ENCODE data around the gene PDCD11.
A peak's percentile ranks its signal among the peaks of the same experiment; 100 is the strongest.
"Not testable (repeated sequence)": the region's sequence is repeated elsewhere in the genome, so short reads cannot be mapped to it uniquely, and the experiment has no call there.

Gene PDCD11

GRCh38 chr10:103394180-103394579 is 2.2 kb upstream of the PDCD11 start:
- Mint-ChIP-seq H3K36me3 (ENCODE audit: low read depth) (peaks cover 41% of the 10 kb centered on the region), H3K4me3 (peak overlapping the region; percentile 48), H3K4me1 (ENCODE audit: low read depth) (peaks cover 39% of the 10 kb centered on the region), H3K27ac (peak overlapping the region; percentile 54), H3K27me3 (ENCODE audit: low read depth) (no peaks in the 10 kb centered on the region), H3K9me3 (no peaks in the 10 kb centered on the region)
- DNase-seq (ENCODE audit: low spot score), result no peak

DNA sequence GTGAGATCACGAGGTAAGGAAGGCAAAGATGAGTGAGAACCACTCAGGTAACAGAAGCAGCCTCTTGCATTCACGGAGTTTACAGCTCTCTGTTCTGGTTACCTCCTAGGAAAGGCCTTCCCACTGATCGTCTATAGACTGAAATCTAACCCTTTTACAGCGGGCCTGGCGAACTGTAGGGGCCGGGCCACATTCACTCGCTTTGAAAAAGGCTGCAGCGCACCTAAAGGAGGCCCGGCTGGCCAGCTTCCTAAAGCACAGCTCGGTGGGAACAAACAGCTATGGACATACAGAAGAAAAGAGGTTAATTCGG is 716 bp upstream of the PDCD11 start:
- Mint-ChIP-seq H3K4me3 (peak overlapping the region; percentile 98), H3K4me1 (ENCODE audit: low read depth) (peaks cover 41% of the 10 kb centered on the region)

DNA sequence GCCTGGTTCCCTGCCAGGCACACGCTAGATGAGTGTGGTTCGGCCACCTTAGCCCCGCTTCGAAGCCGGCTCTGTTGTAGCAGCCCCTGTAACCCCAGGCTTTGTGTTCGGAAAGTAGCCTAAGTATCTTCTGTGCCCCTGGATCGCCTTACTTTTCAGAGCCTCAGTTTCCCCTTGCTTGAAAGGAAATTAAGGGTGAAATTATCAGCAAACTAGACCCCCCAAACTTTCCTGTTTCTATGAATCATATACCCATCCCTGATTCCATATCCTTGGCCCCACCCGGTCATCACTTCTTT is 312 bp downstream of the PDCD11 start:
- peak overlapping the region; percentile 93 for H3K27ac Mint-ChIP-seq
- no peaks in the 10 kb centered on the region for H3K27me3 Mint-ChIP-seq (ENCODE audit: low read depth)
- peak overlapping the region; percentile 98 for H3K4me3 Mint-ChIP-seq
- no peaks in the 10 kb centered on the region for H3K9me3 Mint-ChIP-seq
- no peak for DNase-seq (ENCODE audit: low spot score)
- H3K36me3 Mint-ChIP-seq (ENCODE audit: low read depth), result peaks cover 46% of the 10 kb centered on the region
- H3K4me1 Mint-ChIP-seq (ENCODE audit: low read depth), result peaks cover 41% of the 10 kb centered on the region

More for the DNA sequence above, 716 bp upstream of the PDCD11 start:
- Mint-ChIP-seq H3K27me3 (ENCODE audit: low read depth) (no peaks in the 10 kb centered on the region), H3K9me3 (no peaks in the 10 kb centered on the region), H3K27ac (peak overlapping the region; percentile 93), H3K36me3 (ENCODE audit: low read depth) (peaks cover 51% of the 10 kb centered on the region)
- no peak for DNase-seq (ENCODE audit: low spot score)

DNA sequence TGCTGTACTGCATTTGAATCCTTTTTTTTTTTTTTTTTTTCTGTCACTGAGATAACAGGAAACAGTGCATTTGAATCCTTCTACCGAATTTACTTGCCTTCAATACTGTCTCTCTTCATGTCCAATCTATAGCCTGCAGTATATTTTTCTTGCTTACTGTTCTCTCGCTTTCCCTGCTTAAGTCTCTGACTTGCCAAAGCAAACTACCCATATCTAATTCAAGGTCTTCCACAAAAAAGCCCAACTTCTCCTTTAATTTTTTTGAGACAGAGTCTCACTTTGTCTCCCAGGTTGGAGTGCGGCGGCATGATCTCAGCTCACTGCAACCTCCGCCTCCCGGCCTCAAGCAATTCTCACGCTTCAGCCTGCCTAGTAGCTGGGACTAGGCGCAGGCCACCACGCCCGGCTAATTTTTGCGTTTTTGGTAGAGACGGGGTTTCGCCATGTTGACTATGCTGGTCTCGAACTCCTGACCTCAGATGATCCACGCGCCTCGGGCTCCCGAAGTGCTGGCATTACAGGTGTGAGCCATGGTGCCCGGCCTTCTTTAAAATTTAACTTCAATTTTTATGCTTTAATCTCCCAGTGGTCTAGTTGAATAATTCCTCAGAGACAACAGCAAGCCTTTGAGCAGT is 882 bp downstream of the PDCD11 start:
- peaks cover 45% of the 10 kb centered on the region for H3K36me3 Mint-ChIP-seq (ENCODE audit: low read depth)
- H3K27me3 Mint-ChIP-seq (ENCODE audit: low read depth), result no peaks in the 10 kb centered on the region
- H3K9me3 Mint-ChIP-seq, result no peaks in the 10 kb centered on the region
- H3K27ac Mint-ChIP-seq, result peak overlapping the region; percentile 93
- H3K4me1 Mint-ChIP-seq (ENCODE audit: low read depth), result peaks cover 41% of the 10 kb centered on the region
- peak overlapping the region; percentile 98 for H3K4me3 Mint-ChIP-seq
- DNase-seq (ENCODE audit: low spot score), result no peak

DNA sequence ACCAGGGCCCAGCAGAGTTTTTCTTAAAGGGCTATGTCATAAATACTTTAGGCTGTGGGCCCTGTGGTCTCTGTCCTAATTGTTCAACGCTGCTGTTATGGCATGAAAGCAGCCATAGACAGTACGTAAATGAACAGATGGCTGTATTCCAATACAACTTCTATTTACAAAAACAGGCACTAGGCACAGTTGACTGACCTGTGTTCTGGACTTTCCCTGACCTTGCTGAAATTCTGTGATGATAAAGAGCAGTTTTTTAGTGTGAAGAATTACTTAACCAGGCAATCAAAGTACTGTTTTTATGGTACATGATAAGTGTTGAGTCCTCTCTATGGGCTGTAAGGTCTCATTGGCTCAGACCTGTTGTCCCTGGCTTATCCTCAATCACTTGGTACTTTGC is 17.1 kb downstream of the PDCD11 start:
- Mint-ChIP-seq H3K36me3 (ENCODE audit: low read depth) (peaks cover 69% of the 10 kb centered on the region), H3K4me1 (ENCODE audit: low read depth) (peaks cover 1% of the 10 kb centered on the region), H3K4me3 (no peak overlapping the region), H3K27ac (no peak overlapping the region), H3K9me3 (no peaks in the 10 kb centered on the region), H3K27me3 (ENCODE audit: low read depth) (no peaks in the 10 kb centered on the region)
- no peak for DNase-seq (ENCODE audit: low spot score)

- H3K27me3 Mint-ChIP-seq (ENCODE audit: low read depth), result no peaks in the 10 kb centered on the region
- no peak for DNase-seq (ENCODE audit: low spot score)
- no peak overlapping the region for H3K4me3 Mint-ChIP-seq
- peaks cover 66% of the 10 kb centered on the region for H3K36me3 Mint-ChIP-seq (ENCODE audit: low read depth)
- H3K4me1 Mint-ChIP-seq (ENCODE audit: low read depth), result no peaks in the 10 kb centered on the region
- no peak overlapping the region for H3K27ac Mint-ChIP-seq
- no peaks in the 10 kb centered on the region for H3K9me3 Mint-ChIP-seq
These were observed 19.2 kb downstream of the PDCD11 start for GRCh38 chr10:103415581-103415980.

DNA sequence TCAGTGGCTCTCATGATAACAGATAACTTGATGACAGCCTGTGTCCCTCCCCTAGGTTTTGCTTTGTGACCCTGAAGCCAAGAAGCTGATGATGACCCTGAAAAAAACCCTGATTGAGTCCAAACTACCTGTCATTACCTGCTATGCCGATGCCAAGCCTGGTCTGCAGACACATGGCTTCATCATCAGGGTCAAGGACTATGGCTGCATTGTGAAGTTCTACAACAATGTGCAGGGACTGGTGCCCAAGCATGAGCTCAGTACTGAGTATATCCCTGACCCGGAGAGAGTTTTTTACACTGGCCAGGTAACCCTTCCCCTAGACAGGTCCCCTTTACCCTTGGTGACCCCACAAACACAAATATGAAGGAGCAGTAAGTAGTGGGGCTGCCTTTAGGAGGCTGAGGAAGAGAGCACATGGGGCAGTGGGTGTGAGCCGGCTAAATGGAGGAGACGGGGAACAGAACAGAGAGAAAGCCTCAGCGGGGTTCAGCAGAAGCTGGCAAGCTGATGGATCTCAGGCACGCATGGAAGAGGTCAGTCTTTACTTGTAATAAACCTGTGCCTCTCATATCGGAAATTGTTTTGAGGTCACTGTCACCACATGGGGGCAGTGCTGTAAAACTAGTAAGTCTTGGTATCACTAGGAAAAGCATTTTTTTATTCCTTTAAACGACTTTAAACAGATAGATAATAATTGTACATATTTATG is 20.2 kb downstream of the PDCD11 start:
- peak; percentile 31 for DNase-seq (ENCODE audit: low spot score)
- H3K36me3 Mint-ChIP-seq (ENCODE audit: low read depth), result peaks cover 72% of the 10 kb centered on the region

DNA sequence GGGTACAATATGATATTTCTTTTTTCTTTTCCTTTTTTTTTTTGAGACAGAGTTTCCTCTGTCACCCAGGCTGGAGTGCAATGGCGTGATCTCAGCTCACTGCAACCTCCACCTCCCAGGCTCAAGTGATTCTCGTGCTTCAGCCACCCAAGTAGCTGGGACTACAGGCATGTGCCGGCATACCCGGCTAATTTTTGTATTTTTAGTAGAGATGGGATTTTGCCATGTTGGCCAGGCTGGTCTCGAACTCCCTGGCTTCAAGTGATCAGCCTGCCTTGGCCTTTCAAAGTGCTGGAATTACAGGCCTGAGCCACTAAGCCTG is 20.7 kb downstream of the PDCD11 start:
- H3K27me3 Mint-ChIP-seq (ENCODE audit: low read depth); H3K4me1 Mint-ChIP-seq (ENCODE audit: low read depth); H3K9me3 Mint-ChIP-seq; H3K4me3 Mint-ChIP-seq; DNase-seq (ENCODE audit: low spot score); H3K27ac Mint-ChIP-seq: not testable (repeated sequence)
- H3K36me3 Mint-ChIP-seq (ENCODE audit: low read depth), result peaks cover 74% of the 10 kb centered on the region

More for the DNA sequence above, 20.2 kb downstream of the PDCD11 start:
- Mint-ChIP-seq H3K27me3 (ENCODE audit: low read depth) (no peaks in the 10 kb centered on the region), H3K9me3 (no peaks in the 10 kb centered on the region), H3K27ac (no peak overlapping the region), H3K4me1 (ENCODE audit: low read depth) (no peaks in the 10 kb centered on the region), H3K4me3 (no peak overlapping the region)

DNA sequence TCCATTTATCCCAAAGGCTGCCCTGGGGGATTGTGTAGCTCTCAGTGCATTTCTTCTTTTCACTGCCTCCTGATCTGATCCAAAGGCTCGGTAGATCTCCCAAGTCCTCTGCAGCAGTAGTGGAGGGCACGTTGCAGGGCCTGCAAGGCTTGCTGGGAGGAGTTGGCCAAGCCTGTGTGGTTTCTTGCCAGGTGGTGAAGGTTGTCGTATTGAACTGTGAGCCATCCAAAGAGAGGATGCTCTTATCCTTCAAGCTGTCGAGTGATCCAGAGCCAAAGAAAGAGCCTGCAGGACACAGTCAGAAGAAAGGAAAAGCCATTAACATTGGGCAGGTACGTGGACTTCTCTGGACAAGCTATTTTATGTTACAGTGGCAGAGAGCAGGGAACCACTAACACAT is 21.2 kb downstream of the PDCD11 start:
- DNase-seq (ENCODE audit: low spot score), result no peak
- Mint-ChIP-seq H3K4me1 (ENCODE audit: low read depth) (no peaks in the 10 kb centered on the region), H3K4me3 (no peak overlapping the region), H3K27me3 (ENCODE audit: low read depth) (no peaks in the 10 kb centered on the region), H3K27ac (no peak overlapping the region), H3K36me3 (ENCODE audit: low read depth) (peaks cover 77% of the 10 kb centered on the region), H3K9me3 (no peaks in the 10 kb centered on the region)

DNA sequence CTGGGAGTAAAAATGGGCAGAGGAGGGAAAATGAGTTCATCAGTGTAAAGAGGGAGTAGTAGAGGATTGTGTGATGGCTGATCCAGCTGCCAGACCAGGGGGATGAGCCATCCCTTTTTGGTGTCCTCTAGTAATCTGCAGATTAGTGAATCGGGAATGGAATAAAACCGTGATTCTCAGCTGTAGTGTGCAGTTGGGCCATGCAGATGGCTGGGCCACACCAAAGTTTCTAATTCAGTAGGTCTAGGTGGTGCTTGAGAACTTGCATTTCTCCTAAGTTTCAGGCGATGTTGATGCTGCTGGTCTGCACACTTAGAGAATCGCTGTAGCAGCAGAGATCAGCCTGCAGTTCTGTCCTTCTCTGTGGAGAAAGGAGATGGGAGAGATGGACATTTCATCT is 22.7 kb downstream of the PDCD11 start:
- no peak for DNase-seq (ENCODE audit: low spot score)
- H3K27me3 Mint-ChIP-seq (ENCODE audit: low read depth), result no peaks in the 10 kb centered on the region
- peaks cover 75% of the 10 kb centered on the region for H3K36me3 Mint-ChIP-seq (ENCODE audit: low read depth)
- H3K9me3 Mint-ChIP-seq, result no peaks in the 10 kb centered on the region
- H3K27ac Mint-ChIP-seq, result no peak overlapping the region
- no peak overlapping the region for H3K4me3 Mint-ChIP-seq
- no peaks in the 10 kb centered on the region for H3K4me1 Mint-ChIP-seq (ENCODE audit: low read depth)

- no peaks in the 10 kb centered on the region for H3K27me3 Mint-ChIP-seq (ENCODE audit: low read depth)
- no peak for DNase-seq (ENCODE audit: low spot score)
- no peaks in the 10 kb centered on the region for H3K9me3 Mint-ChIP-seq
- H3K4me1 Mint-ChIP-seq (ENCODE audit: low read depth), result peaks cover 11% of the 10 kb centered on the region
- no peak overlapping the region for H3K27ac Mint-ChIP-seq
- H3K4me3 Mint-ChIP-seq, result no peak overlapping the region
- H3K36me3 Mint-ChIP-seq (ENCODE audit: low read depth), result peaks cover 57% of the 10 kb centered on the region
These were observed 27.3 kb downstream of the PDCD11 start for GRCh38 chr10:103423748-103424147.

DNA sequence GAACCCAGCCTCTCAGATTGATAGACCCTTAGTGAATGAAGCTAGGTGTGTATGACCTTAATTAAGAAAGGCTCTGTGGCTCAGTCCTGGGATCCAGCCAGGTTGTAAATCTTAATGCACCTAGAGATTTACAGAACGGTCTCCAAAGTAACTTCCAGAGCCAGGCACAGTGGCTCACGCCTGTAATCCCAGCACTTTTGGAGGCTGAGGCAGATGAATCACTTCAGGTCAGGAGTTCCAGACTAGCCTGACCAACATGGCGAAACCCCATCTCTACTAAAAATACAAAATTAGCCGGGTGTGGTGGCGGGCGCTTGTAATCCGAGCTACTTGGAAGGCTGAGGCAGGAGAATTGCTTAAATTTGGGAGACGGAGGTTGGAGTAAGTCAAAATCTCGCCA is 31.4 kb downstream of the PDCD11 start:
- no peak overlapping the region for H3K27ac Mint-ChIP-seq
- DNase-seq (ENCODE audit: low spot score), result no peak
- H3K9me3 Mint-ChIP-seq, result no peaks in the 10 kb centered on the region
- no peak overlapping the region for H3K4me3 Mint-ChIP-seq
- peaks cover 41% of the 10 kb centered on the region for H3K4me1 Mint-ChIP-seq (ENCODE audit: low read depth)
- peaks cover 68% of the 10 kb centered on the region for H3K36me3 Mint-ChIP-seq (ENCODE audit: low read depth)
- no peaks in the 10 kb centered on the region for H3K27me3 Mint-ChIP-seq (ENCODE audit: low read depth)

DNA sequence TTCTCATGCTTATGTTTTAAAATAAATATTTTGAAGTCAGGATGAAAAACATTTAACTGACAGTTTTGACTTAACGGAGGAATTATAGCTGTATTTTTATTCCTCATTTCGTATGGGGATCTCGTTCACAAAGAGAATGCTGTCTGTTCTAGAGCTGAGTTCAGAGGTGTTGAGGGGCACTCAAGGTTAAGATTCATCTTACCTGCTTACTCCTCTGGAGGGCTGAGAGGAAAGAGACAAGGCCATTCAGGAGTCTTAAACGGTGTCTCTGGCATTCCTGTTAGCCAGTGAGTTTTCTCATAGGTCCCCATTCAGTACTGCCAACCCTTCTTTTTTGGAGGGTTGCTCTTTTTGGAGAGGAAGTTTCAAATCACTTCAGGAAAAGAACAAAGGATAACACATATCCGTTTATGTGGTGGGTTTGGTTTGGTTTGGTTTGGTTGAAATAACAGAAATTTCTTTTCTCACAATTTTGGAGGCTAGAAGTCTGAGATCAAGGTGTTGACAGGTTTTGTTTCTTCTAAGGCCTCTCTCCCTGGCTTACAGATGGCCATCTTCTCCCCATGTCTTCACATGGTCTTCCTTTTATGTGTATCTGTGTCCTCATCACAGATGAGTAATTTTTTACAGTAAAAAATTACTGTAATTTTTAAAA is 32.7 kb downstream of the PDCD11 start:
- Mint-ChIP-seq H3K27ac (peak overlapping the region; percentile 79), H3K27me3 (ENCODE audit: low read depth) (no peaks in the 10 kb centered on the region), H3K36me3 (ENCODE audit: low read depth) (peaks cover 69% of the 10 kb centered on the region), H3K4me3 (peak overlapping the region; percentile 62), H3K4me1 (ENCODE audit: low read depth) (peaks cover 42% of the 10 kb centered on the region), H3K9me3 (no peaks in the 10 kb centered on the region)
- DNase-seq (ENCODE audit: low spot score), result no peak

DNA sequence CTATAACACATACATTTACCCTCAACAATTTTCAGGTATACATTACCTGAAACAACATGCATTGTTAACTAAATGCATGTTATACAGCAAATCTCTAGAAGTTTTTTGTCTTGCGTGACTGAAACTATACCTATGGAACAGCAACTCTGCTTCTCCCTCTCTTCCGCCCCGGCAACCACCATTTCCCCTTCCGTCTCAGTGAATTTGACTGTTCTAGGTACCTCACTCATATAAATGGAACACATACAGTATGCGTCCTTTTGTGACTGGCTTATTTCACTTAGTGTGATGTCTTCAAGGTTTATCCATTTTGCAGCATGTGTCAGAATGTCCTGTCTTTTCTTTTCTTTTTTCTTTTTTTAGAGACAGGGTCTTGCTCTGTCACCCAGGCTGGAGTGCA is 33.2 kb downstream of the PDCD11 start:
- Mint-ChIP-seq H3K4me1 (ENCODE audit: low read depth) (peaks cover 42% of the 10 kb centered on the region), H3K4me3 (peak overlapping the region; percentile 62)
- peak; percentile 12 for DNase-seq (ENCODE audit: low spot score)

More for the DNA sequence above, 33.2 kb downstream of the PDCD11 start:
- Mint-ChIP-seq H3K27me3 (ENCODE audit: low read depth) (no peaks in the 10 kb centered on the region), H3K9me3 (no peaks in the 10 kb centered on the region), H3K36me3 (ENCODE audit: low read depth) (peaks cover 64% of the 10 kb centered on the region), H3K27ac (peak overlapping the region; percentile 79)
